ENCODE results near the gene HMBS.

GRCh38 chr11:119055901-119056300 is 28.8 kb upstream of the HMBS start:
- TF ChIP-seq POLR2AphosphoS5 (IDR thresholded peaks at IDR 0.05; ENCODE audit: borderline replicate concordance, low read depth, low read length) (no peak), EZH2 (IDR thresholded peaks at IDR 0.05) (no peak)
